Endothelial cell (in vitro differentiated cells): Measurements from ENCODE around the gene PIGW. TPM values are rescaled to one million over a fixed set of nuclear protein-coding genes. Genes with fewer than 3 reads are reported as not detected.

Source experiments
- DNase-seq: peaks from one replicate; pipeline ENCODE4 v3.0.0; 2021; ENCODE audit warnings: low spot score
- H3K27ac Mint-ChIP-seq: one replicate; pipeline ENCODE4 v1.8.0; 2021; ENCODE audit warnings: mixed read lengths, inconsistent platforms; ENCODE audit not compliant: unreplicated experiment
- H3K27me3 Mint-ChIP-seq: one replicate; pipeline ENCODE4 v1.8.0; 2021; ENCODE audit warnings: mild to moderate bottlenecking, moderate library complexity, mixed read lengths, inconsistent platforms; ENCODE audit not compliant: unreplicated experiment
- H3K36me3 Mint-ChIP-seq: one replicate; pipeline ENCODE4 v1.8.0; 2021; ENCODE audit warnings: mild to moderate bottlenecking, low read depth, mixed read lengths, inconsistent platforms; ENCODE audit not compliant: unreplicated experiment
- H3K4me1 Mint-ChIP-seq: one replicate; pipeline ENCODE4 v1.8.0; 2021; ENCODE audit warnings: mild to moderate bottlenecking, mixed read lengths, inconsistent platforms; ENCODE audit not compliant: unreplicated experiment
- H3K4me3 Mint-ChIP-seq: one replicate; pipeline ENCODE4 v1.8.0; 2021; ENCODE audit warnings: mild to moderate bottlenecking, mixed read lengths, inconsistent platforms; ENCODE audit not compliant: unreplicated experiment
- H3K9me3 Mint-ChIP-seq: one replicate; pipeline ENCODE4 v1.8.0; 2021; ENCODE audit warnings: mixed read lengths, inconsistent platforms; ENCODE audit not compliant: unreplicated experiment
- total RNA-seq: library from RNA; stranded (reverse); fragmentation: NEBNext Ultra II Directional; extraction: Animal tissue kit (Norgen Biotek cat#: 25700); gene quantifications from one replicate; pipeline ENCODE4 v1.2.1, GENCODE V29; 2021; ENCODE audit not compliant: unreplicated experiment
- TF ChIP-seq, protein P1 (sequence below): fragments of 200-600 bp; sonication (generic); IDR thresholded peaks from one replicate; pipeline ENCODE4 v1.5.0; 2021; ENCODE audit warnings: antibody characterized with exemption; ENCODE audit not compliant: unreplicated experiment

The PIGW gene
- total RNA-seq, 1 donor from 2014 or later: 5.4 TPM

DNA sequence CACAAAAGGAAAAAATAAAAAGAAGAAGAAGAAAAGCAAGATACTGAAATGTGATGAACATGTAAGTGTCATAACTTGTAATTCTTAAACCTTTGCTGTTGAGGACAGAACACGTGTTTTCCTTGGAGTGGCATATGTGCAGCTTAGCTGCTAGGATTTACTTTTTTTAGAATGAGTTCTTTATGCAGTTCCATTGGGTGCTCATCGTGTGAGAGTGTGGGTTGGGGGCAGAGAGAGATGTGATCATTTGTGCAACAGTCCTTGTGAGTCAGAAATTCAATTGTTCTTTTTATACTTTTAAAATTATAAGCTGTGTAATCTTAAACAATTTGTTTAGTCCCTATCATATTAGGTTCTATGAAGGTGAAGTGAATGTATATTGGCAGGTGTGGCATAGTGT, 51.4 kb downstream of the PIGW start:
- no peak for DNase-seq
- Mint-ChIP-seq H3K27ac (no peak overlapping the region), H3K4me1 (peaks cover 2% of the 10 kb centered on the region), H3K9me3 (no peaks in the 10 kb centered on the region), H3K27me3 (peaks cover under 1% of the 10 kb centered on the region), H3K4me3 (peak overlapping the region; percentile 33), H3K36me3 (peaks cover 20% of the 10 kb centered on the region)
- TF ChIP-seq, protein P1, sequence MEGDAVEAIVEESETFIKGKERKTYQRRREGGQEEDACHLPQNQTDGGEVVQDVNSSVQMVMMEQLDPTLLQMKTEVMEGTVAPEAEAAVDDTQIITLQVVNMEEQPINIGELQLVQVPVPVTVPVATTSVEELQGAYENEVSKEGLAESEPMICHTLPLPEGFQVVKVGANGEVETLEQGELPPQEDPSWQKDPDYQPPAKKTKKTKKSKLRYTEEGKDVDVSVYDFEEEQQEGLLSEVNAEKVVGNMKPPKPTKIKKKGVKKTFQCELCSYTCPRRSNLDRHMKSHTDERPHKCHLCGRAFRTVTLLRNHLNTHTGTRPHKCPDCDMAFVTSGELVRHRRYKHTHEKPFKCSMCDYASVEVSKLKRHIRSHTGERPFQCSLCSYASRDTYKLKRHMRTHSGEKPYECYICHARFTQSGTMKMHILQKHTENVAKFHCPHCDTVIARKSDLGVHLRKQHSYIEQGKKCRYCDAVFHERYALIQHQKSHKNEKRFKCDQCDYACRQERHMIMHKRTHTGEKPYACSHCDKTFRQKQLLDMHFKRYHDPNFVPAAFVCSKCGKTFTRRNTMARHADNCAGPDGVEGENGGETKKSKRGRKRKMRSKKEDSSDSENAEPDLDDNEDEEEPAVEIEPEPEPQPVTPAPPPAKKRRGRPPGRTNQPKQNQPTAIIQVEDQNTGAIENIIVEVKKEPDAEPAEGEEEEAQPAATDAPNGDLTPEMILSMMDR: no peak

Other genes starting within 250 kb of the PIGW start
- gene TBC1D3G, start 211.1 kb upstream of the PIGW start, total RNA-seq: not detected
- gene TBC1D3H, start 146.6 kb upstream of the PIGW start, total RNA-seq: not detected
- 46.9 TPM for gene ZNHIT3, start 48.3 kb upstream of the PIGW start, total RNA-seq
- 60.3 TPM for gene MYO19, start 119 bp upstream of the PIGW start, total RNA-seq
- gene GGNBP2, start 9.9 kb downstream of the PIGW start, total RNA-seq: 84.4 TPM
- gene DHRS11, start 56.9 kb downstream of the PIGW start, total RNA-seq: 3.9 TPM
- 1.7 TPM for gene MRM1, start 66.6 kb downstream of the PIGW start, total RNA-seq